K562 (cell line): ENCODE data around the gene NSMF. TPM values are rescaled to one million over a fixed set of nuclear protein-coding genes. Genes with fewer than 3 reads are reported as not detected.

Experiments used
- ATAC-seq: fragments of 200-7000 bp; cut with Tn5 transposase; 3 replicates; pipeline ENCODE4 v1.9.1; 2020; ENCODE audit warnings: moderate library complexity
- BruUV-seq: library from RNA; stranded (reverse); fragments of 400-500 nt; replicated peaks from 2 replicates; lab custom pipeline; 2021; lab: Mats Ljungman, UMichigan
- CTCF ChIA-PET: fragments of 300-600 bp; formaldehyde crosslinking; extraction: SDS; loops from one replicate; lab custom pipeline; 2021; ENCODE audit warnings: low intra/inter-chr PET ratio; lab: Yijun Ruan, JAX
- POLR2A ChIA-PET: fragments of 300-600, 350-650 bp; sonication (Branson Sonifier 250); formaldehyde crosslinking; extraction: SDS; loops from one replicate; lab custom pipeline; 2021; ENCODE audit warnings: antibody characterized with exemption, inconsistent platforms; lab: Yijun Ruan, JAX
- DNase-seq, 4 experiments: peaks; one replicate each; pipeline versions ENCODE4 v3.0.0 to v3.0.0-alpha.2; 2011 to 2018; ENCODE audit warnings: low spot score in 3 of 4, mixed read lengths in 3 of 4; ENCODE audit errors: extremely low read depth in 1 of 4
- FAIRE-seq: peaks from 2 replicates; lab custom pipeline; 2011; peaks lifted over from hg19 to GRCh38; lab: Jason Lieb, UNC
- H2AFZ ChIP-seq: 2 replicates; pipeline ENCODE4 v1.6.0; 2011; ENCODE audit warnings: low read depth, low read length, control low read depth, inconsistent platforms
- H3K27ac ChIP-seq: fragments of 200-600 bp; 3 replicates; pipeline ENCODE4 v1.8.0; 2011; ENCODE audit warnings: low read depth, mild to moderate bottlenecking, control low read depth, inconsistent platforms, low read length, moderate library complexity, mixed read lengths; ENCODE audit errors: extremely low read depth
- H3K27me3 ChIP-seq, 2 experiments: fragments of 300-600 bp in 1 of 2; 2 replicates in 1 of 2; 3 replicates in 1 of 2; pipeline versions ENCODE4 v1.6.0 to v1.8.0; 2011; ENCODE audit warnings: inconsistent platforms in 2 of 2, low read length in 2 of 2, mild to moderate bottlenecking in 1 of 2, mixed read lengths in 1 of 2, moderate library complexity in 1 of 2; ENCODE audit not compliant: control insufficient read depth in 2 of 2, insufficient read depth in 2 of 2
- H3K36me3 ChIP-seq: fragments of 300-600 bp; 3 replicates; pipeline ENCODE4 v1.8.0; 2011; ENCODE audit warnings: mild to moderate bottlenecking, low read length, inconsistent platforms; ENCODE audit not compliant: control insufficient read depth, insufficient read depth
- H3K4me1 ChIP-seq, 2 experiments: fragments of 200-600 bp in 1 of 2; replicated peaks in 1 of 2; 2 replicates in 1 of 2; 3 replicates in 1 of 2; pipeline versions ENCODE4 v1.5.1 to v1.8.0; 2011; ENCODE audit warnings: inconsistent platforms in 2 of 2, low read length in 2 of 2, mild to moderate bottlenecking in 1 of 2, mixed read lengths in 1 of 2, moderate library complexity in 1 of 2; ENCODE audit not compliant: control insufficient read depth in 2 of 2, insufficient read depth in 2 of 2
- H3K4me2 ChIP-seq: 2 replicates; pipeline ENCODE4 v1.6.1; 2011; ENCODE audit warnings: low read length, control low read depth, inconsistent platforms, mixed read lengths; ENCODE audit not compliant: insufficient read depth
- H3K4me3 ChIP-seq: fragments of 200-600 bp; sonication (generic), shearing (Covaris generic); 2 replicates; pipeline ENCODE4 v1.5.1; 2016; ENCODE audit warnings: control low read depth, inconsistent platforms
- H3K79me2 ChIP-seq: fragments of 200-600 bp; 3 replicates; pipeline ENCODE4 v1.8.0; 2011; ENCODE audit warnings: low read length, inconsistent platforms; ENCODE audit not compliant: control insufficient read depth, insufficient read depth
- H3K9ac ChIP-seq, 2 experiments: 2 replicates each; pipeline versions ENCODE4 v1.6.0 to v1.6.1; 2011; ENCODE audit warnings: low read depth in 2 of 2, low read length in 2 of 2, control low read depth in 1 of 2, inconsistent platforms in 1 of 2, mild to moderate bottlenecking in 1 of 2, mixed read lengths in 1 of 2; ENCODE audit not compliant: insufficient read depth in 1 of 2
- H3K9me1 ChIP-seq: one replicate; pipeline ENCODE4 v1.6.0; 2011; ENCODE audit warnings: inconsistent platforms, mild to moderate bottlenecking, low read length, moderate library complexity; ENCODE audit not compliant: control insufficient read depth, insufficient read depth
- H3K9me3 ChIP-seq: replicated peaks from 2 replicates; pipeline ENCODE4 v1.5.1; 2011; ENCODE audit warnings: low read depth, low read length, inconsistent platforms; ENCODE audit not compliant: control insufficient read depth, insufficient read depth
- H4K20me1 ChIP-seq: replicated peaks from 2 replicates; pipeline ENCODE4 v1.6.1; 2011; ENCODE audit warnings: low read length, inconsistent platforms, mixed read lengths; ENCODE audit not compliant: control insufficient read depth, insufficient read depth
- CBX5 ChIP-seq: IDR thresholded peaks from 2 replicates; pipeline ENCODE4 v1.6.1; 2014; ENCODE audit warnings: low read depth, borderline replicate concordance
- FOXK2 ChIP-seq, 2 experiments: fragments of 450-650 bp; IDR thresholded peaks in 1 of 2; conservative IDR thresholded peaks in 1 of 2; 2 replicates each; pipeline ENCODE4 v1.6.1; 2016; ENCODE audit warnings: low read depth in 2 of 2, mild to moderate bottlenecking in 1 of 2
- HMGN3 ChIP-seq: IDR thresholded peaks from 2 replicates; pipeline ENCODE4 v1.6.1; 2011; ENCODE audit warnings: borderline replicate concordance, low read depth, mild to moderate bottlenecking, mixed read lengths, low read length; ENCODE audit not compliant: insufficient read length; ENCODE audit errors: extremely low read depth
- KDM5B ChIP-seq: fragments of 200-600 bp; sonication (generic); IDR thresholded peaks from 2 replicates; pipeline ENCODE4 v1.6.1; 2012; ENCODE audit warnings: low read depth, mild to moderate bottlenecking, moderate library complexity, low read length, control low read depth, inconsistent platforms; ENCODE audit not compliant: insufficient replicate concordance
- KLF16 ChIP-seq: IDR thresholded peaks from 2 replicates; pipeline ENCODE4 v1.6.1; 2016; ENCODE audit warnings: antibody characterized with exemption
- NBN ChIP-seq: fragments of 450-650 bp; IDR thresholded peaks from 2 replicates; pipeline ENCODE4 v1.6.1; 2016; ENCODE audit warnings: low read depth, mild to moderate bottlenecking
- SAFB2 ChIP-seq: fragments of 200-400 bp; formaldehyde crosslinking; IDR thresholded peaks from 2 replicates; pipeline ENCODE4 v1.6.1; 2018; ENCODE audit warnings: borderline replicate concordance, low read length, low read depth, moderate library complexity; ENCODE audit not compliant: severe bottlenecking
- SP1 ChIP-seq: sonication (generic); formaldehyde crosslinking; IDR thresholded peaks from 2 replicates; pipeline ENCODE4 v1.8.1; 2022; ENCODE audit warnings: mild to moderate bottlenecking, missing genetic modification reagents
- SREBF2 ChIP-seq: sonication (generic); formaldehyde crosslinking; IDR thresholded peaks from 2 replicates; pipeline ENCODE4 v1.4.0; 2020; ENCODE audit warnings: mild to moderate bottlenecking, missing genetic modification reagents
- ZBTB11 ChIP-seq, 3 experiments: fragments of 200-800 bp in 1 of 3; fragments of 250-450 bp in 1 of 3; fragments of 450-650 bp in 1 of 3; sonication (Bioruptor Pico) in 1 of 3; sonication (Bioruptor generic) in 1 of 3; formaldehyde crosslinking in 1 of 3; IDR thresholded peaks; 2 replicates each; pipeline versions ENCODE4 v1.6.1 to v1.8.0; 2016 to 2022; ENCODE audit warnings: mild to moderate bottlenecking in 2 of 3, missing genetic modification characterization in 2 of 3, missing compliant biosample characterization in 1 of 3, moderate library complexity in 1 of 3
- ZFP36 ChIP-seq: fragments of 150-350 bp; IDR thresholded peaks from 2 replicates; pipeline ENCODE4 v1.6.1; 2018; ENCODE audit warnings: low read length, low read depth; ENCODE audit not compliant: partially characterized antibody
- ZNF395 ChIP-seq: fragments of 200-800 bp; sonication (Bioruptor generic); IDR thresholded peaks from 2 replicates; pipeline ENCODE4 v1.6.1; 2017; ENCODE audit warnings: missing genetic modification characterization, missing compliant biosample characterization
- WGBS: fragments of 100-300 bp; shearing (Covaris generic); methylation state at CpG from one replicate; pipeline ENCODE4 v1.1.6; 2016; ENCODE audit warnings: low coverage, mixed read lengths; ENCODE audit not compliant: insufficient coverage; ENCODE audit errors: missing lambda C conversion rate; 5-methylcytosine and 5-hydroxymethylcytosine counted together
- in situ Hi-C: fragments of 300-500 bp; cut with MboI; formaldehyde crosslinking; loops from 4 replicates; pipeline ENCODE4 v1.15.0; 2018; ENCODE audit warnings: inconsistent platforms, mixed read lengths
- intact Hi-C: fragments of 100-400 bp; cut with micrococcal nuclease; formaldehyde crosslinking; loops from 2 replicates; pipeline ENCODE4 v1.14.2; 2022
- polyA plus RNA-seq, 8 experiments: library from polyadenylated mRNA; depleted of rRNA in 4 of 8; stranded (reverse) in 5 of 8; unstranded in 3 of 8; fragments of >200 nt; fragmentation: Nextera tagmentation in 2 of 8; fragmentation: Illumina TruSeq in 1 of 8; extraction: Ambion mirVana in 2 of 8; extraction: Trizol in 1 of 8; gene quantifications; 2 replicates each; pipeline versions ENCODE4 v1.2.1 to v1.2.3, GENCODE V29; 2011 to 2014; ENCODE audit warnings: inconsistent platforms in 1 of 8, missing spikeins in 1 of 8
- total RNA-seq, 7 experiments: library from RNA; depleted of rRNA in 6 of 7; stranded (reverse); fragments of >200 nt in 6 of 7; fragmentation: Illumina TruSeq in 2 of 7; extraction: Trizol in 2 of 7; gene quantifications; 2 replicates each; pipeline versions ENCODE4 v1.2.1 to v1.2.3, GENCODE V29; 2011 to 2021; ENCODE audit warnings: low replicate concordance in 1 of 7

Gene NSMF
- total and polyA plus RNA-seq, 9 of the 15 experiments (the other 6 are each of a cell fraction or from before 2014, with no cell fraction given) = 0.20 to 82.7 (median 29.3) TPM

- TF ChIP-seq KDM5B (no peak), FOXK2 (conservative IDR thresholded peaks at IDR 0.05 in 1 of 2, IDR thresholded peaks at IDR 0.05 in 1 of 2; ENCODE audit: low read depth in 2 of 2) (0 out of 4 replicates have a peak, but pooled peaks of 1 of the 2 experiments have one; percentile 41), KLF16 (0 out of 2 replicates have a peak, but pooled peaks have one; percentile 34), SP1 (no peak), NBN (no peak), CBX5 (no peak), ZFP36 (no peak), SAFB2 (no peak), SREBF2 (no peak)
Measured at GRCh38 chr9:137435980-137436760, 23.0 kb downstream of the NSMF start (continued).

- in situ Hi-C loops = no loop called here
Measured at GRCh38 chr9:137435381-137435891, 23.7 kb downstream of the NSMF start.

More at GRCh38 chr9:137435381-137435891, 23.7 kb downstream of the NSMF start:
- ChIA-PET POLR2A (interaction anchor here (0.7 to 3.5 kb wide), 4 partner anchors 8 to 207 kb away, joined by 3 to 21 read pairs (median 4); partner anchors contain the start of genes EXD3 and NOXA1), CTCF (no interaction called here)
- Histone ChIP-seq H2AFZ (peak overlapping the region; percentile 74), H3K4me2 (peak overlapping the region; percentile 50), H4K20me1 (no peaks in the 10 kb centered on the region), H3K27ac (peak overlapping the region; percentile 78; the same call in 2 of the 3 replicates), H3K9me1 (no peaks in the 10 kb centered on the region), H3K4me1 (peaks cover 14 to 84% of the 10 kb centered on the region in 2 experiments; a peak in 4 of 5 replicates), H3K4me3 (no peak overlapping the region; the same call in 1 of the 2 replicates), H3K27me3 (no peaks in the 10 kb centered on the region), H3K79me2 (no peaks in the 10 kb centered on the region), H3K9me3 (no peaks in the 10 kb centered on the region), H3K36me3 (no peaks in the 10 kb centered on the region), H3K9ac (peak overlapping the region; percentile 69 to 91)
- 71% methylated on average over 12 of the region's 20 CpGs for WGBS
- FAIRE-seq (no peak), DNase-seq (no peak), ATAC-seq (no peak)
- TF ChIP-seq HMGN3 (no peak), ZBTB11 (CRISPR knock-in tag; IDR thresholded peaks at IDR 0.05) (0 out of 6 replicates have a peak, but pooled peaks of 1 of the 3 experiments have one; percentile 13), ZNF395 (CRISPR knock-in tag) (peak; percentile 15; the same call in 1 of the 2 replicates)
- BruUV-seq = no TSS peak
- intact Hi-C loops = no loop called here
